K562 (cell line): ENCODE measurements around the gene PHF21A. TPM values are rescaled to one million over a fixed set of nuclear protein-coding genes. Genes with fewer than 3 reads are reported as not detected.
A peak's percentile ranks its signal among the peaks of the same experiment; 100 is the strongest.

Source experiments
- BHLHE40 ChIP-seq: IDR thresholded peaks from 2 replicates; pipeline ENCODE4 v1.6.1; 2011; ENCODE audit warnings: low read length, improper control_type of control experiment
- FIP1L1 ChIP-seq: fragments of 200-400 bp; formaldehyde crosslinking; IDR thresholded peaks from 2 replicates; pipeline ENCODE4 v1.6.1; 2018; ENCODE audit warnings: mild to moderate bottlenecking, low read depth, low read length; ENCODE audit not compliant: poor library complexity, severe bottlenecking
- MEF2D ChIP-seq: conservative IDR thresholded peaks from 2 replicates; pipeline ENCODE4 v1.6.1; 2016; ENCODE audit warnings: low read depth, missing genetic modification characterization, missing compliant biosample characterization
- MLX ChIP-seq, 2 experiments: fragments of 450-650 bp in 1 of 2; sonication (generic) in 1 of 2; formaldehyde crosslinking; conservative IDR thresholded peaks; 2 replicates each; pipeline versions ENCODE4 v1.4.0 to v1.8.1; 2020 to 2022; ENCODE audit warnings: mild to moderate bottlenecking in 1 of 2, missing genetic modification reagents in 1 of 2
- PCBP2 ChIP-seq: fragments of 200-400 bp; formaldehyde crosslinking; IDR thresholded peaks from 2 replicates; pipeline ENCODE4 v1.6.1; 2018; ENCODE audit warnings: low read length, low read depth, mild to moderate bottlenecking, moderate library complexity; ENCODE audit not compliant: poor library complexity, severe bottlenecking
- SIX5 ChIP-seq, 2 experiments: IDR thresholded peaks; 2 replicates each; pipeline ENCODE4 v1.6.1; 2011; ENCODE audit warnings: low read length in 2 of 2, borderline replicate concordance in 1 of 2, low read depth in 1 of 2, mild to moderate bottlenecking in 1 of 2, moderate library complexity in 1 of 2; ENCODE audit not compliant: insufficient read depth in 1 of 2
- TEAD4 ChIP-seq, 2 experiments: sonication (generic) in 1 of 2; formaldehyde crosslinking in 1 of 2; IDR thresholded peaks; 2 replicates each; pipeline versions ENCODE4 v1.6.1 to v1.8.0; 2012 to 2022; ENCODE audit warnings: borderline replicate concordance in 1 of 2, inconsistent platforms in 1 of 2, low read length in 1 of 2, mild to moderate bottlenecking in 1 of 2, missing genetic modification reagents in 1 of 2
- ZBTB33 ChIP-seq: sonication (generic); formaldehyde crosslinking; IDR thresholded peaks from 2 replicates; pipeline ENCODE4 v1.8.1; 2023; ENCODE audit warnings: mild to moderate bottlenecking, missing genetic modification reagents
- ZNF175 ChIP-seq: fragments of 200-800 bp; sonication (Bioruptor generic); IDR thresholded peaks from 2 replicates; pipeline ENCODE4 v1.6.1; 2016; ENCODE audit warnings: low read depth, mild to moderate bottlenecking, missing genetic modification characterization, missing compliant biosample characterization
- ZNF311 ChIP-seq: fragments of 250-450 bp; sonication (Bioruptor Pico); IDR thresholded peaks from 2 replicates; pipeline ENCODE4 v1.4.0; 2020; ENCODE audit warnings: mild to moderate bottlenecking, moderate library complexity
- ZNF586 ChIP-seq: fragments of 450-650 bp; formaldehyde crosslinking; conservative IDR thresholded peaks from 2 replicates; pipeline ENCODE4 v1.4.0; 2020; ENCODE audit warnings: mild to moderate bottlenecking, moderate library complexity
- ZNF695 ChIP-seq: fragments of 450-650 bp; formaldehyde crosslinking; IDR thresholded peaks from 2 replicates; pipeline ENCODE4 v1.4.0; 2020; ENCODE audit warnings: mild to moderate bottlenecking, moderate library complexity
- polyA plus RNA-seq, 8 experiments: library from polyadenylated mRNA; depleted of rRNA in 4 of 8; stranded (reverse) in 5 of 8; unstranded in 3 of 8; fragments of >200 nt; fragmentation: Nextera tagmentation in 2 of 8; fragmentation: Illumina TruSeq in 1 of 8; extraction: Ambion mirVana in 2 of 8; extraction: Trizol in 1 of 8; gene quantifications; 2 replicates each; pipeline versions ENCODE4 v1.2.1 to v1.2.3, GENCODE V29; 2011 to 2014; ENCODE audit warnings: inconsistent platforms in 1 of 8, missing spikeins in 1 of 8
- total RNA-seq, 7 experiments: library from RNA; depleted of rRNA in 6 of 7; stranded (reverse); fragments of >200 nt in 6 of 7; fragmentation: Illumina TruSeq in 2 of 7; extraction: Trizol in 2 of 7; gene quantifications; 2 replicates each; pipeline versions ENCODE4 v1.2.1 to v1.2.3, GENCODE V29; 2011 to 2021; ENCODE audit warnings: low replicate concordance in 1 of 7
- TF ChIP-seq, protein P1 (sequence below): fragments of 450-650 bp; IDR thresholded peaks from 2 replicates; pipeline ENCODE4 v1.6.1; 2016; ENCODE audit warnings: mild to moderate bottlenecking, moderate library complexity

PHF21A gene
- total and polyA plus RNA-seq, 9 of the 15 experiments (the other 6 are each of a cell fraction or from before 2014, with no cell fraction given): 1.5 to 32.4 (median 10.7) TPM

- TF ChIP-seq TEAD4 (IDR thresholded peaks at IDR 0.05; ENCODE audit: low read length) (peak; percentile 27; the same call in 1 of the 2 replicates), TEAD4 (CRISPR knock-in tag; IDR thresholded peaks at IDR 0.05; ENCODE audit: borderline replicate concordance) (no peak), ZBTB33 (CRISPR knock-in tag) (no peak), ZNF311 (no peak), FIP1L1 (no peak), PCBP2 (no peak), SIX5 (IDR thresholded peaks at IDR 0.05; ENCODE audit: borderline replicate concordance in 1 of 2, insufficient read depth in 1 of 2, low read depth in 1 of 2, low read length in 2 of 2) (no peak), MLX (CRISPR knock-in tag; conservative IDR thresholded peaks at IDR 0.05) (no peak), BHLHE40 (no peak), ZNF695 (CRISPR knock-in tag) (no peak), ZNF175 (CRISPR knock-in tag) (no peak), MEF2D (tag) (no peak), ZNF586 (CRISPR knock-in tag) (no peak)
- TF ChIP-seq, protein P1, sequence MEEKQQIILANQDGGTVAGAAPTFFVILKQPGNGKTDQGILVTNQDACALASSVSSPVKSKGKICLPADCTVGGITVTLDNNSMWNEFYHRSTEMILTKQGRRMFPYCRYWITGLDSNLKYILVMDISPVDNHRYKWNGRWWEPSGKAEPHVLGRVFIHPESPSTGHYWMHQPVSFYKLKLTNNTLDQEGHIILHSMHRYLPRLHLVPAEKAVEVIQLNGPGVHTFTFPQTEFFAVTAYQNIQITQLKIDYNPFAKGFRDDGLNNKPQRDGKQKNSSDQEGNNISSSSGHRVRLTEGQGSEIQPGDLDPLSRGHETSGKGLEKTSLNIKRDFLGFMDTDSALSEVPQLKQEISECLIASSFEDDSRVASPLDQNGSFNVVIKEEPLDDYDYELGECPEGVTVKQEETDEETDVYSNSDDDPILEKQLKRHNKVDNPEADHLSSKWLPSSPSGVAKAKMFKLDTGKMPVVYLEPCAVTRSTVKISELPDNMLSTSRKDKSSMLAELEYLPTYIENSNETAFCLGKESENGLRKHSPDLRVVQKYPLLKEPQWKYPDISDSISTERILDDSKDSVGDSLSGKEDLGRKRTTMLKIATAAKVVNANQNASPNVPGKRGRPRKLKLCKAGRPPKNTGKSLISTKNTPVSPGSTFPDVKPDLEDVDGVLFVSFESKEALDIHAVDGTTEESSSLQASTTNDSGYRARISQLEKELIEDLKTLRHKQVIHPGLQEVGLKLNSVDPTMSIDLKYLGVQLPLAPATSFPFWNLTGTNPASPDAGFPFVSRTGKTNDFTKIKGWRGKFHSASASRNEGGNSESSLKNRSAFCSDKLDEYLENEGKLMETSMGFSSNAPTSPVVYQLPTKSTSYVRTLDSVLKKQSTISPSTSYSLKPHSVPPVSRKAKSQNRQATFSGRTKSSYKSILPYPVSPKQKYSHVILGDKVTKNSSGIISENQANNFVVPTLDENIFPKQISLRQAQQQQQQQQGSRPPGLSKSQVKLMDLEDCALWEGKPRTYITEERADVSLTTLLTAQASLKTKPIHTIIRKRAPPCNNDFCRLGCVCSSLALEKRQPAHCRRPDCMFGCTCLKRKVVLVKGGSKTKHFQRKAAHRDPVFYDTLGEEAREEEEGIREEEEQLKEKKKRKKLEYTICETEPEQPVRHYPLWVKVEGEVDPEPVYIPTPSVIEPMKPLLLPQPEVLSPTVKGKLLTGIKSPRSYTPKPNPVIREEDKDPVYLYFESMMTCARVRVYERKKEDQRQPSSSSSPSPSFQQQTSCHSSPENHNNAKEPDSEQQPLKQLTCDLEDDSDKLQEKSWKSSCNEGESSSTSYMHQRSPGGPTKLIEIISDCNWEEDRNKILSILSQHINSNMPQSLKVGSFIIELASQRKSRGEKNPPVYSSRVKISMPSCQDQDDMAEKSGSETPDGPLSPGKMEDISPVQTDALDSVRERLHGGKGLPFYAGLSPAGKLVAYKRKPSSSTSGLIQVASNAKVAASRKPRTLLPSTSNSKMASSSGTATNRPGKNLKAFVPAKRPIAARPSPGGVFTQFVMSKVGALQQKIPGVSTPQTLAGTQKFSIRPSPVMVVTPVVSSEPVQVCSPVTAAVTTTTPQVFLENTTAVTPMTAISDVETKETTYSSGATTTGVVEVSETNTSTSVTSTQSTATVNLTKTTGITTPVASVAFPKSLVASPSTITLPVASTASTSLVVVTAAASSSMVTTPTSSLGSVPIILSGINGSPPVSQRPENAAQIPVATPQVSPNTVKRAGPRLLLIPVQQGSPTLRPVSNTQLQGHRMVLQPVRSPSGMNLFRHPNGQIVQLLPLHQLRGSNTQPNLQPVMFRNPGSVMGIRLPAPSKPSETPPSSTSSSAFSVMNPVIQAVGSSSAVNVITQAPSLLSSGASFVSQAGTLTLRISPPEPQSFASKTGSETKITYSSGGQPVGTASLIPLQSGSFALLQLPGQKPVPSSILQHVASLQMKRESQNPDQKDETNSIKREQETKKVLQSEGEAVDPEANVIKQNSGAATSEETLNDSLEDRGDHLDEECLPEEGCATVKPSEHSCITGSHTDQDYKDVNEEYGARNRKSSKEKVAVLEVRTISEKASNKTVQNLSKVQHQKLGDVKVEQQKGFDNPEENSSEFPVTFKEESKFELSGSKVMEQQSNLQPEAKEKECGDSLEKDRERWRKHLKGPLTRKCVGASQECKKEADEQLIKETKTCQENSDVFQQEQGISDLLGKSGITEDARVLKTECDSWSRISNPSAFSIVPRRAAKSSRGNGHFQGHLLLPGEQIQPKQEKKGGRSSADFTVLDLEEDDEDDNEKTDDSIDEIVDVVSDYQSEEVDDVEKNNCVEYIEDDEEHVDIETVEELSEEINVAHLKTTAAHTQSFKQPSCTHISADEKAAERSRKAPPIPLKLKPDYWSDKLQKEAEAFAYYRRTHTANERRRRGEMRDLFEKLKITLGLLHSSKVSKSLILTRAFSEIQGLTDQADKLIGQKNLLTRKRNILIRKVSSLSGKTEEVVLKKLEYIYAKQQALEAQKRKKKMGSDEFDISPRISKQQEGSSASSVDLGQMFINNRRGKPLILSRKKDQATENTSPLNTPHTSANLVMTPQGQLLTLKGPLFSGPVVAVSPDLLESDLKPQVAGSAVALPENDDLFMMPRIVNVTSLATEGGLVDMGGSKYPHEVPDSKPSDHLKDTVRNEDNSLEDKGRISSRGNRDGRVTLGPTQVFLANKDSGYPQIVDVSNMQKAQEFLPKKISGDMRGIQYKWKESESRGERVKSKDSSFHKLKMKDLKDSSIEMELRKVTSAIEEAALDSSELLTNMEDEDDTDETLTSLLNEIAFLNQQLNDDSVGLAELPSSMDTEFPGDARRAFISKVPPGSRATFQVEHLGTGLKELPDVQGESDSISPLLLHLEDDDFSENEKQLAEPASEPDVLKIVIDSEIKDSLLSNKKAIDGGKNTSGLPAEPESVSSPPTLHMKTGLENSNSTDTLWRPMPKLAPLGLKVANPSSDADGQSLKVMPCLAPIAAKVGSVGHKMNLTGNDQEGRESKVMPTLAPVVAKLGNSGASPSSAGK: no peak
Measured at GRCh38 chr11:45997599-45997998, 123.7 kb downstream of the PHF21A start (continued).
